K562 (cell line): ENCODE results near the gene GPR82. TPM values are rescaled to one million over a fixed set of nuclear protein-coding genes. Genes with fewer than 3 reads are reported as not detected.
A peak's percentile ranks its signal among the peaks of the same experiment; 100 is the strongest.

Source experiments
- ATAC-seq: fragments of 200-7000 bp; cut with Tn5 transposase; 3 replicates; pipeline ENCODE4 v1.9.1; 2020; ENCODE audit warnings: moderate library complexity
- BruUV-seq: library from RNA; stranded (reverse); fragments of 400-500 nt; replicated peaks from 2 replicates; lab custom pipeline; 2021; lab: Mats Ljungman, UMichigan
- CTCF ChIA-PET: fragments of 300-600 bp; formaldehyde crosslinking; extraction: SDS; loops from one replicate; lab custom pipeline; 2021; ENCODE audit warnings: low intra/inter-chr PET ratio; lab: Yijun Ruan, JAX
- POLR2A ChIA-PET: fragments of 300-600, 350-650 bp; sonication (Branson Sonifier 250); formaldehyde crosslinking; extraction: SDS; loops from one replicate; lab custom pipeline; 2021; ENCODE audit warnings: antibody characterized with exemption, inconsistent platforms; lab: Yijun Ruan, JAX
- DNase-seq, 4 experiments: peaks; one replicate each; pipeline versions ENCODE4 v3.0.0 to v3.0.0-alpha.2; 2011 to 2018; ENCODE audit warnings: low spot score in 3 of 4, mixed read lengths in 3 of 4; ENCODE audit errors: extremely low read depth in 1 of 4
- FAIRE-seq: peaks from 2 replicates; lab custom pipeline; 2011; peaks lifted over from hg19 to GRCh38; lab: Jason Lieb, UNC
- H2AFZ ChIP-seq: 2 replicates; pipeline ENCODE4 v1.6.0; 2011; ENCODE audit warnings: low read depth, low read length, control low read depth, inconsistent platforms
- H3K27ac ChIP-seq: fragments of 200-600 bp; 3 replicates; pipeline ENCODE4 v1.8.0; 2011; ENCODE audit warnings: low read depth, mild to moderate bottlenecking, control low read depth, inconsistent platforms, low read length, moderate library complexity, mixed read lengths; ENCODE audit errors: extremely low read depth
- H3K27me3 ChIP-seq, 2 experiments: fragments of 300-600 bp in 1 of 2; 2 replicates in 1 of 2; 3 replicates in 1 of 2; pipeline versions ENCODE4 v1.6.0 to v1.8.0; 2011; ENCODE audit warnings: inconsistent platforms in 2 of 2, low read length in 2 of 2, mild to moderate bottlenecking in 1 of 2, mixed read lengths in 1 of 2, moderate library complexity in 1 of 2; ENCODE audit not compliant: control insufficient read depth in 2 of 2, insufficient read depth in 2 of 2
- H3K36me3 ChIP-seq: fragments of 300-600 bp; 3 replicates; pipeline ENCODE4 v1.8.0; 2011; ENCODE audit warnings: mild to moderate bottlenecking, low read length, inconsistent platforms; ENCODE audit not compliant: control insufficient read depth, insufficient read depth
- H3K4me1 ChIP-seq, 2 experiments: fragments of 200-600 bp in 1 of 2; replicated peaks in 1 of 2; 2 replicates in 1 of 2; 3 replicates in 1 of 2; pipeline versions ENCODE4 v1.5.1 to v1.8.0; 2011; ENCODE audit warnings: inconsistent platforms in 2 of 2, low read length in 2 of 2, mild to moderate bottlenecking in 1 of 2, mixed read lengths in 1 of 2, moderate library complexity in 1 of 2; ENCODE audit not compliant: control insufficient read depth in 2 of 2, insufficient read depth in 2 of 2
- H3K4me2 ChIP-seq: 2 replicates; pipeline ENCODE4 v1.6.1; 2011; ENCODE audit warnings: low read length, control low read depth, inconsistent platforms, mixed read lengths; ENCODE audit not compliant: insufficient read depth
- H3K4me3 ChIP-seq: fragments of 200-600 bp; sonication (generic), shearing (Covaris generic); 2 replicates; pipeline ENCODE4 v1.5.1; 2016; ENCODE audit warnings: control low read depth, inconsistent platforms
- H3K79me2 ChIP-seq: fragments of 200-600 bp; 3 replicates; pipeline ENCODE4 v1.8.0; 2011; ENCODE audit warnings: low read length, inconsistent platforms; ENCODE audit not compliant: control insufficient read depth, insufficient read depth
- H3K9ac ChIP-seq, 2 experiments: 2 replicates each; pipeline versions ENCODE4 v1.6.0 to v1.6.1; 2011; ENCODE audit warnings: low read depth in 2 of 2, low read length in 2 of 2, control low read depth in 1 of 2, inconsistent platforms in 1 of 2, mild to moderate bottlenecking in 1 of 2, mixed read lengths in 1 of 2; ENCODE audit not compliant: insufficient read depth in 1 of 2
- H3K9me1 ChIP-seq: one replicate; pipeline ENCODE4 v1.6.0; 2011; ENCODE audit warnings: inconsistent platforms, mild to moderate bottlenecking, low read length, moderate library complexity; ENCODE audit not compliant: control insufficient read depth, insufficient read depth
- H3K9me3 ChIP-seq: replicated peaks from 2 replicates; pipeline ENCODE4 v1.5.1; 2011; ENCODE audit warnings: low read depth, low read length, inconsistent platforms; ENCODE audit not compliant: control insufficient read depth, insufficient read depth
- H4K20me1 ChIP-seq: replicated peaks from 2 replicates; pipeline ENCODE4 v1.6.1; 2011; ENCODE audit warnings: low read length, inconsistent platforms, mixed read lengths; ENCODE audit not compliant: control insufficient read depth, insufficient read depth
- FIP1L1 ChIP-seq: fragments of 200-400 bp; formaldehyde crosslinking; IDR thresholded peaks from 2 replicates; pipeline ENCODE4 v1.6.1; 2018; ENCODE audit warnings: mild to moderate bottlenecking, low read depth, low read length; ENCODE audit not compliant: poor library complexity, severe bottlenecking
- FOXM1 ChIP-seq, 2 experiments: fragments of 450-650 bp in 1 of 2; sonication (generic) in 1 of 2; formaldehyde crosslinking in 1 of 2; IDR thresholded peaks; 2 replicates each; pipeline versions ENCODE4 v1.6.1 to v1.9.0; 2017 to 2022; ENCODE audit warnings: low read depth in 2 of 2, mild to moderate bottlenecking in 2 of 2, missing genetic modification reagents in 1 of 2, moderate library complexity in 1 of 2
- HCFC1 ChIP-seq: IDR thresholded peaks from 2 replicates; pipeline ENCODE4 v1.6.1; 2012; ENCODE audit warnings: low read depth, low read length, improper control_type of control experiment
- HNRNPUL1 ChIP-seq: fragments of 200-400 bp; formaldehyde crosslinking; IDR thresholded peaks from 2 replicates; pipeline ENCODE4 v1.6.1; 2017; ENCODE audit warnings: low read length
- RERE ChIP-seq: sonication (generic); formaldehyde crosslinking; IDR thresholded peaks from 2 replicates; pipeline ENCODE4 v1.8.0; 2023; ENCODE audit warnings: missing genetic modification reagents, mild to moderate bottlenecking, borderline replicate concordance
- WGBS: fragments of 100-300 bp; shearing (Covaris generic); methylation state at CpG from one replicate; pipeline ENCODE4 v1.1.6; 2016; ENCODE audit warnings: low coverage, mixed read lengths; ENCODE audit not compliant: insufficient coverage; ENCODE audit errors: missing lambda C conversion rate; 5-methylcytosine and 5-hydroxymethylcytosine counted together
- in situ Hi-C: fragments of 300-500 bp; cut with MboI; formaldehyde crosslinking; loops from 4 replicates; pipeline ENCODE4 v1.15.0; 2018; ENCODE audit warnings: inconsistent platforms, mixed read lengths
- intact Hi-C: fragments of 100-400 bp; cut with micrococcal nuclease; formaldehyde crosslinking; loops from 2 replicates; pipeline ENCODE4 v1.14.2; 2022
- polyA plus RNA-seq, 8 experiments: library from polyadenylated mRNA; depleted of rRNA in 4 of 8; stranded (reverse) in 5 of 8; unstranded in 3 of 8; fragments of >200 nt; fragmentation: Nextera tagmentation in 2 of 8; fragmentation: Illumina TruSeq in 1 of 8; extraction: Ambion mirVana in 2 of 8; extraction: Trizol in 1 of 8; gene quantifications; 2 replicates each; pipeline versions ENCODE4 v1.2.1 to v1.2.3, GENCODE V29; 2011 to 2014; ENCODE audit warnings: inconsistent platforms in 1 of 8, missing spikeins in 1 of 8
- total RNA-seq, 7 experiments: library from RNA; depleted of rRNA in 6 of 7; stranded (reverse); fragments of >200 nt in 6 of 7; fragmentation: Illumina TruSeq in 2 of 7; extraction: Trizol in 2 of 7; gene quantifications; 2 replicates each; pipeline versions ENCODE4 v1.2.1 to v1.2.3, GENCODE V29; 2011 to 2021; ENCODE audit warnings: low replicate concordance in 1 of 7

GPR82 gene
- total and polyA plus RNA-seq, 9 of the 15 experiments (the other 6 are each of a cell fraction or from before 2014, with no cell fraction given) = not detected

DNA sequence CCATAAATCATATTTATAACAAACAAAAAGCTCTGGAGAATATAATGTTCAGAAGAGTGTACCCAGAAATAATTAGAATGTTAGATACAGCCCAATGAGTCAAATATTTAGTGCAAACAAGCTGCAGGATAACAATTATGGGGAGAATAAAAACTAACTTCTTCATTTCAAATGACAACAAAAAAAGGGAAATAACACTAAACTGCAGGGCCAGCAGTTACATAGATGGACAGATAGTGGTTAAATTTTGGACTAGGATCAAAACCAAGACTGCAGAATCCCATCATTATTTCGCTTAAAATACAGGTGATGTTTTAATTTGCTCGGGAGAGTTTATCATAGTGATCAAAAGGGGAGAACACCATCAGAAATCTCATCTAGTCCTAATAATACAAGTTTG, 35.8 kb upstream of the GPR82 start:
- Histone ChIP-seq H3K79me2 (no peaks in the 10 kb centered on the region), H3K4me3 (no peak overlapping the region), H3K9me1 (no peaks in the 10 kb centered on the region), H3K27ac (no peak overlapping the region), H3K4me2 (no peak overlapping the region), H3K27me3 (no peaks in the 10 kb centered on the region), H3K9me3 (no peaks in the 10 kb centered on the region), H3K9ac (no peak overlapping the region), H2AFZ (no peak overlapping the region), H4K20me1 (no peaks in the 10 kb centered on the region), H3K4me1 (no peaks in the 10 kb centered on the region), H3K36me3 (no peaks in the 10 kb centered on the region)
- POLR2A ChIA-PET = no interaction called here
- TF ChIP-seq HNRNPUL1 (no peak), FOXM1 (IDR thresholded peaks at IDR 0.05; ENCODE audit: low read depth) (peak; percentile 36; the same call in 1 of the 2 replicates), FOXM1 (CRISPR knock-in tag; IDR thresholded peaks at IDR 0.05; ENCODE audit: low read depth) (no peak)
- ATAC-seq (no peak), FAIRE-seq (no peak), DNase-seq (no peak)
- no TSS peak for BruUV-seq
- in situ Hi-C loops (no loop called here), intact Hi-C loops (no loop called here)
- CTCF ChIA-PET = interaction anchor here (0.7 kb wide), 1 partner anchor 20 kb away, joined by 3 read pairs; no protein-coding TSS in a partner anchor
- WGBS = 16% methylated on average over 2 of the region's 2 CpGs

GRCh38 chrX:41688835-41689234, 35.1 kb upstream of the GPR82 start, which contains the start of gene GPR34:
GPR34 (plus strand) TSS chrX:41688973; CDS start chrX:41695634, 6,661 bp downstream.
- POLR2A ChIA-PET = no interaction called here
- ATAC-seq = no peak

More at GRCh38 chrX:41688835-41689234, 35.1 kb upstream of the GPR82 start, which contains the start of gene GPR34:
- H3K36me3 ChIP-seq = no peaks in the 10 kb centered on the region
- H3K9me1 ChIP-seq = no peaks in the 10 kb centered on the region
- DNase-seq = no peak
- H3K9me3 ChIP-seq = no peaks in the 10 kb centered on the region
- no peak for FAIRE-seq
- H3K4me3 ChIP-seq = no peak within 1 kb of the TSS
- WGBS = 25% methylated on average over 8 of the region's 8 CpGs
- no peak within 1 kb of the TSS for H3K9ac ChIP-seq
- no peak within 1 kb of the TSS for H2AFZ ChIP-seq
- H3K4me2 ChIP-seq = no peak within 1 kb of the TSS
- BruUV-seq = no TSS peak
- H4K20me1 ChIP-seq = no peaks in the 10 kb centered on the region
- no peaks in the 10 kb centered on the region for H3K4me1 ChIP-seq
- no peaks in the 10 kb centered on the region for H3K27me3 ChIP-seq
- no peaks in the 10 kb centered on the region for H3K79me2 ChIP-seq
- CTCF ChIA-PET = interaction anchor here (0.7 kb wide), 1 partner anchor 21 kb away, joined by 3 read pairs; no protein-coding TSS in a partner anchor
- in situ Hi-C loops = no loop called here
- intact Hi-C loops = no loop called here
- H3K27ac ChIP-seq = no peak within 1 kb of the TSS
- no peak for TF ChIP-seq RERE (CRISPR knock-in tag)
- TF ChIP-seq FIP1L1 = no peak
- no peak for TF ChIP-seq HCFC1
